Measurements from ENCODE around the gene GRM3. TPM values are rescaled to one million over a fixed set of nuclear protein-coding genes. Genes with fewer than 3 reads are reported as not detected.

Gene GRM3
- polyA plus RNA-seq, 1 experiment: not detected

DNA sequence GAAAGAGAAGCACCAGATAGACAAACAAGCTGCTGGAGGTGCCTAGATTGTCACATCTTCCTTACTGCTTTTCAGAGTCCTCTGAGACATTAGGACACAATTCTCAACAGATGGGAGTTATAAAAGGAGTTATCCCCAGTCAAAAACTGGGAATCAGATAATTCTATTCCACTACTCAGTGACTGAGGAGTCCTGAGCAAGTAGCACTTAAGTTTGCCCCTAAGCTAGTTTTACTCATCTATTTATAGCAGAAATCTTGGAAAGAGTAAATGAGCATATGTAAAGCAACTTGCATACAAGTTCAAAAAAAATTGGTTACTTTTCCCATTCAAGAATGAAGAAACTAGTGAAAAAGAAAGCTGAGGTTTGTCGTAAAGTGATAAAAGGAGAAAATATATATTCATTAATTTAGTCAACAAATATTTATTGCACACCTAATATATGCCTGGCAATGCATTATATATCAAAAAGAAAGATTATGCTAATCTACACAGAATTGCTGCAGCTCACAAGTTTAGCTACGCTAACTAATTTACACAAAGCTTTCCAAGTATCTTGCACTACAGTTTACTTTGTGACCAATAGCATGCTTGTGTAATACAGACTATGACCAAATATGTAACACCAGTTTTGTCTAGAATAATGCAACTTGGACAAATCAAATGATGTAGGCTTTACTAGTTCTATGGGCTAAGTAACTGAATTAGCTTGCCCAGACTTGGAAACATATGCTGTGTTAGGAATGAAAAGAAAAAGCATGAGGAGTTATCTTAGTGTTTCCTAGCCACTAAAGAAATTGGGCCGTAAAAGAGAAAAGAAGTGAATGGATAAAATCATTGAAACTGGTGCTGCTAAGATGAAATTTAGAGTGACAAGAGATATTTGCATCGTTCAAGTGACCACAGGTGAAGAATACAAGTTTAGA, 106.3 kb downstream of the GRM3 start:
- TF ChIP-seq, protein P1, sequence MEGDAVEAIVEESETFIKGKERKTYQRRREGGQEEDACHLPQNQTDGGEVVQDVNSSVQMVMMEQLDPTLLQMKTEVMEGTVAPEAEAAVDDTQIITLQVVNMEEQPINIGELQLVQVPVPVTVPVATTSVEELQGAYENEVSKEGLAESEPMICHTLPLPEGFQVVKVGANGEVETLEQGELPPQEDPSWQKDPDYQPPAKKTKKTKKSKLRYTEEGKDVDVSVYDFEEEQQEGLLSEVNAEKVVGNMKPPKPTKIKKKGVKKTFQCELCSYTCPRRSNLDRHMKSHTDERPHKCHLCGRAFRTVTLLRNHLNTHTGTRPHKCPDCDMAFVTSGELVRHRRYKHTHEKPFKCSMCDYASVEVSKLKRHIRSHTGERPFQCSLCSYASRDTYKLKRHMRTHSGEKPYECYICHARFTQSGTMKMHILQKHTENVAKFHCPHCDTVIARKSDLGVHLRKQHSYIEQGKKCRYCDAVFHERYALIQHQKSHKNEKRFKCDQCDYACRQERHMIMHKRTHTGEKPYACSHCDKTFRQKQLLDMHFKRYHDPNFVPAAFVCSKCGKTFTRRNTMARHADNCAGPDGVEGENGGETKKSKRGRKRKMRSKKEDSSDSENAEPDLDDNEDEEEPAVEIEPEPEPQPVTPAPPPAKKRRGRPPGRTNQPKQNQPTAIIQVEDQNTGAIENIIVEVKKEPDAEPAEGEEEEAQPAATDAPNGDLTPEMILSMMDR (IDR thresholded peaks at IDR 0.05; ENCODE audit: low read depth, low read length): no peak
- DNase-seq (ENCODE audit: low read depth, low spot score): no peak
- Histone ChIP-seq H3K4me3 (ENCODE audit: low read depth, low read length) (no peak overlapping the region), H3K27ac (ENCODE audit: low read depth, low read length) (no peak overlapping the region), H3K27me3 (ENCODE audit: control insufficient read depth, insufficient read depth, low read length) (no peaks in the 10 kb centered on the region), H3K9me3 (ENCODE audit: control insufficient read depth, insufficient read depth, low read length) (no peaks in the 10 kb centered on the region)
- POLR2A ChIA-PET: no interaction called here
- CTCF ChIA-PET: interaction anchor here (0.6 kb wide), 1 partner anchor 325 kb away, joined by 3 read pairs; no protein-coding TSS in a partner anchor

DNA sequence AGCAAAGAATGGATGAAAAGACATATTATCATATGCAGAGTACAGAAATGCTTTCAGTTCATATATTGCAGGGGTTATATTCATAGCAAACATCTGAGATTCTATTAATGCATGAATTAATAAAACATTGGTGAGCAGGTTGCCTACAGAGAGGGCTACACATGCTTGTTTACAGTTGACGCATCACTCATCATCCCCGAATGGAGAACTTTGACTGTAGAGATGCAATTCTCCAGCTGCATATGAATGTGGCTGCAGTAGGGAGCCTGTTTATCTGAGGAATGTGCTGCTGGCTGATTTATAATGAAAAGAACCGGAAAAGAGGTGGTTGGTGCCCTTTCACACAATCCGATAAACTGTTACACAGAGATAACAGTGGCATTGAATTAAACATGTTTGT, 116.5 kb downstream of the GRM3 start:
- ChIA-PET CTCF (no interaction called here), POLR2A (no interaction called here)
- no peak overlapping the region for H3K4me3 ChIP-seq (ENCODE audit: low read depth, low read length)
- no peak for DNase-seq (ENCODE audit: low read depth, low spot score)
- no peaks in the 10 kb centered on the region for H3K27me3 ChIP-seq (ENCODE audit: control insufficient read depth, insufficient read depth, low read length)
- H3K9me3 ChIP-seq (ENCODE audit: control insufficient read depth, insufficient read depth, low read length): no peaks in the 10 kb centered on the region; the same call in 1 of the 2 replicates
- no peak overlapping the region for H3K27ac ChIP-seq (ENCODE audit: low read depth, low read length)
- TF ChIP-seq, protein P1 (IDR thresholded peaks at IDR 0.05; ENCODE audit: low read depth, low read length): no peak

DNA sequence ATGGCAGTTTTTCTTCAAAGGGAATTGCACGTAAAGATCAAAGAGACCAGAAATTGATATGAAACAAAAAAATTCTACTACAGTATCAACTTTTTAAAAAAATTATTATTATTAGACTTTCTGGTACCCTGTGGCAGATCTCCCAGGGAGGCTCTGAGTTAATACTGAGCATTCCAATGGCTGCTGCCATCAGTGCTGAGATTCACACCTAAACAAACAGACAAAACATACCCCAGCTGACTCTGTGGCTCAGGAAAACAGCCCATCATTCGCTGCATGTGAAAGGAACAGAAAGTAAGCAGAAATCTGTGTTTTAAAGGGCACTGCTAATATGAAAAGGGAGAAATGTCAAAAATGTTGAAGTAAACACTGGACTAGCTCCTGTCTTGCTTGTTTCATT, 118.4 kb downstream of the GRM3 start:
- TF ChIP-seq, protein P1 (IDR thresholded peaks at IDR 0.05; ENCODE audit: low read depth, low read length): no peak
- POLR2A ChIA-PET: no interaction called here

DNA sequence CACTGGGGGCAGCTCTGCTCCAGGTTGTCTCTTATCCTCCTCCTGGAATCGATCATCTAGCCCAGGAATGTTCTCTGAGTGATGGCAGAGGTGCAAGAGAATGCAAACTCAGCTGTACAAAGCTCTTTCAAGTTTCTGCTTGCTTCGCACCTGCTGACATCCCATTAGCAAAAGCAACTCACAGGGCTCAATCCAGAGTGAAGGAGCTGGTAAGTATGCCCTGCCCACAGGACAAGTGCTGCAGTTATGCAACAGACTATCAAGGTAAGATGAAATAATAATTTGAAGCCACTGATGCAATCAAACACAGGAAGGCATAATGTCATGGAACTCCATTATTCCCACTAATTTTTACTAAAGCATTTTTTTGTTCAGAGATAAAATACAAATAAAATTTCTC, 122.2 kb downstream of the GRM3 start:
- CTCF ChIA-PET: no interaction called here
- Histone ChIP-seq H3K9me3 (ENCODE audit: control insufficient read depth, insufficient read depth, low read length) (no peaks in the 10 kb centered on the region; the same call in 1 of the 2 replicates), H3K4me3 (ENCODE audit: low read depth, low read length) (no peak overlapping the region), H3K27ac (ENCODE audit: low read depth, low read length) (no peak overlapping the region), H3K27me3 (ENCODE audit: control insufficient read depth, insufficient read depth, low read length) (no peaks in the 10 kb centered on the region)
- no peak for DNase-seq (ENCODE audit: low read depth, low spot score)
- POLR2A ChIA-PET: no interaction called here
- TF ChIP-seq, protein P1 (IDR thresholded peaks at IDR 0.05; ENCODE audit: low read depth, low read length): no peak

More for the DNA sequence above, 118.4 kb downstream of the GRM3 start:
- H3K9me3 ChIP-seq (ENCODE audit: control insufficient read depth, insufficient read depth, low read length): no peaks in the 10 kb centered on the region; the same call in 1 of the 2 replicates
- no peak overlapping the region for H3K27ac ChIP-seq (ENCODE audit: low read depth, low read length)
- CTCF ChIA-PET: no interaction called here
- H3K4me3 ChIP-seq (ENCODE audit: low read depth, low read length): no peak overlapping the region
- H3K27me3 ChIP-seq (ENCODE audit: control insufficient read depth, insufficient read depth, low read length): no peaks in the 10 kb centered on the region
- no peak for DNase-seq (ENCODE audit: low read depth, low spot score)

DNA sequence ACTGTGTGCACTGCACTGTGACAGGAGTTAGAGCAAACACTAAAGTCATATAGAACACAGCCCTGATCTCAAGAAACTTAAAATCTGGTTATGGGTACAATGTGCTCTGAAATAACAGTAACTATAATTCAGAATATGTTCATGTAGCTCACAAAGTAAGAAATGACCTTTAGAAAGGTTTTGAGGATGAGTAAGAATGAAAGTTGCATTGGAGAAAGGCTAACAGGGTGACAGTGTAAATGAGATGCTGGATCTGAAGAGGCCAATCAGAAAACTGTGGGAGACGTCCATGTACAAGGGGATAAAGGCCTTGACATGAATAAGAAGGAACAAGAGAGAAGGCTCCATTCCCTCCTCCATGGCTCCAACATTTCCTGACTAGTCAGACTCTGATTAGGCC, 124.7 kb downstream of the GRM3 start:
- no peaks in the 10 kb centered on the region; the same call in 1 of the 2 replicates for H3K9me3 ChIP-seq (ENCODE audit: control insufficient read depth, insufficient read depth, low read length)
- ChIA-PET POLR2A (no interaction called here), CTCF (no interaction called here)
- TF ChIP-seq, protein P1 (IDR thresholded peaks at IDR 0.05; ENCODE audit: low read depth, low read length): no peak
- H3K27me3 ChIP-seq (ENCODE audit: control insufficient read depth, insufficient read depth, low read length): no peaks in the 10 kb centered on the region
- DNase-seq (ENCODE audit: low read depth, low spot score): no peak
- H3K4me3 ChIP-seq (ENCODE audit: low read depth, low read length): no peak overlapping the region
- no peak overlapping the region for H3K27ac ChIP-seq (ENCODE audit: low read depth, low read length)
